Measurements from ENCODE around the gene WNT5B. TPM values are rescaled to one million over a fixed set of nuclear protein-coding genes. Genes with fewer than 3 reads are reported as not detected.

The WNT5B gene
- total and polyA plus RNA-seq, 9 of the 15 experiments (the other 6 are each of a cell fraction or from before 2014, with no cell fraction given), result 0.42 to 16.8 (median 5.4) TPM

GRCh38 chr12:1606021-1606622 is 22.9 kb upstream of the WNT5B start (continued):
- TF ChIP-seq ZFP30 (CRISPR knock-in tag; IDR thresholded peaks at IDR 0.05; ENCODE audit: borderline replicate concordance) (no peak), NR2C1 (IDR thresholded peaks at IDR 0.05) (no peak), NR2C1 (tag; IDR thresholded peaks at IDR 0.05) (no peak), PRPF4 (IDR thresholded peaks at IDR 0.05; ENCODE audit: insufficient read depth, low read depth, low read length, poor library complexity, severe bottlenecking) (no peak), GABPA (tag; conservative IDR thresholded peaks at IDR 0.05; ENCODE audit: low read depth) (no peak), NFYB (IDR thresholded peaks at IDR 0.05; ENCODE audit: extremely low read depth, insufficient read length) (no peak), JUN (IDR thresholded peaks at IDR 0.05; ENCODE audit: borderline replicate concordance, low read depth, low read length) (peak; percentile 81; the same call in 1 of the 2 replicates), JUN (CRISPR knock-in tag; IDR thresholded peaks at IDR 0.05; ENCODE audit: borderline replicate concordance) (no peak), FOXA3 (CRISPR knock-in tag; conservative IDR thresholded peaks at IDR 0.05 in 1 of 2, IDR thresholded peaks at IDR 0.05 in 1 of 2) (no peak), STAT5B (CRISPR knock-in tag; IDR thresholded peaks at IDR 0.05) (no peak), CBFA2T3 (IDR thresholded peaks at IDR 0.05) (no peak), ARNT (IDR thresholded peaks at IDR 0.05) (no peak), YY1 (IDR thresholded peaks at IDR 0.05; ENCODE audit: borderline replicate concordance in 1 of 3, control insufficient read depth in 1 of 3, extremely low read depth in 1 of 3, insufficient read depth in 3 of 3, insufficient read length in 1 of 3, insufficient replicate concordance in 2 of 3, low read depth in 1 of 3, low read length in 2 of 3) (no peak), ZNF280B (CRISPR knock-in tag; IDR thresholded peaks at IDR 0.05) (no peak), EHMT2 (IDR thresholded peaks at IDR 0.05) (no peak), NFIX (CRISPR knock-in tag; IDR thresholded peaks at IDR 0.05; ENCODE audit: low read depth) (peak; percentile 60), CEBPZ (IDR thresholded peaks at IDR 0.05; ENCODE audit: borderline replicate concordance, low read depth, low read length) (no peak), ZNF717 (CRISPR knock-in tag; IDR thresholded peaks at IDR 0.05) (no peak), SAP30 (IDR thresholded peaks at IDR 0.05; ENCODE audit: borderline replicate concordance, insufficient read depth, low read depth, low read length, poor library complexity, severe bottlenecking) (no peak), E4F1 (CRISPR knock-in tag; IDR thresholded peaks at IDR 0.05; ENCODE audit: borderline replicate concordance) (no peak)

Measured in K562 (cell line).